ENCODE results near the gene CCL3. TPM values are rescaled to one million over a fixed set of nuclear protein-coding genes. Genes with fewer than 3 reads are reported as not detected.

CCL3 gene
- total and polyA plus RNA-seq, 2 of the 4 experiments (the other 2 are of a cell fraction), result not detected

GRCh38 chr17:36059406-36059805 is 30.5 kb downstream of the CCL3 start:
- no peak overlapping the region for H3K18ac ChIP-seq (ENCODE audit: low read depth, low read length)
- H3K4me1 ChIP-seq (ENCODE audit: control insufficient read depth, insufficient read depth, low read length), result no peaks in the 10 kb centered on the region
- in situ Hi-C loops (cut with MboI; ENCODE audit: low sequenced_read_pairs) (no loop called here), intact Hi-C loops (cut with micrococcal nuclease) (no loop called here), dilution Hi-C loops (cut with HindIII; ENCODE audit: low sequenced_read_pairs, unreplicated experiment) (no loop called here)
- no peak overlapping the region for H3K14ac ChIP-seq (replicated peaks; ENCODE audit: low read depth, low read length)
- H3K4ac ChIP-seq (ENCODE audit: low read depth, low read length), result no peak overlapping the region
- H4K8ac ChIP-seq (ENCODE audit: low read depth in 2 of 2, low read length in 2 of 2), result no peak overlapping the region
- no peak overlapping the region for H3K9ac ChIP-seq (ENCODE audit: low read depth, low read length)
- POLR2A ChIA-PET (ENCODE audit: unreplicated experiment), result no interaction called here
- H4K5ac ChIP-seq (ENCODE audit: low read depth, low read length), result no peak overlapping the region
- no peak overlapping the region for H2AK5ac ChIP-seq (ENCODE audit: low read depth, low read length)
- no peak for DNase-seq
- no peak overlapping the region for H3K4me3 ChIP-seq (ENCODE audit: insufficient read depth, low read depth, low read length)
- H3K4me2 ChIP-seq (ENCODE audit: low read depth, low read length), result no peak overlapping the region
- no peak overlapping the region for H2AFZ ChIP-seq (replicated peaks; ENCODE audit: low read length, poor library complexity)
- no peaks in the 10 kb centered on the region for H3K36me3 ChIP-seq (ENCODE audit: control insufficient read depth, insufficient read depth, low read length)
- BruUV-seq (replicated peaks), result no TSS peak
- no peak overlapping the region for H2BK20ac ChIP-seq (ENCODE audit: low read depth, low read length)
- no peaks in the 10 kb centered on the region for H4K20me1 ChIP-seq (ENCODE audit: insufficient read depth, low read length)
- ATAC-seq (ENCODE audit: low read depth), result no peak
- H2BK15ac ChIP-seq (ENCODE audit: low read depth, low read length), result no peak overlapping the region
- H4K91ac ChIP-seq (ENCODE audit: insufficient read depth, low read depth, low read length), result no peak overlapping the region
- TF ChIP-seq MXI1 (IDR thresholded peaks at IDR 0.05; ENCODE audit: borderline replicate concordance, low read depth, low read length) (no peak), CEBPB (IDR thresholded peaks at IDR 0.05; ENCODE audit: low read depth, low read length) (no peak), CHD1 (IDR thresholded peaks at IDR 0.05; ENCODE audit: low read depth, low read length) (no peak), USF2 (IDR thresholded peaks at IDR 0.05; ENCODE audit: low read depth, low read length) (no peak), RFX5 (IDR thresholded peaks at IDR 0.05; ENCODE audit: low read depth, low read length) (no peak)
- no peak overlapping the region for H3K56ac ChIP-seq (ENCODE audit: extremely low read depth, insufficient read depth, low read length)
- no peak overlapping the region for H3K27ac ChIP-seq (ENCODE audit: insufficient read depth, low read length)
- H2BK120ac ChIP-seq (ENCODE audit: low read depth, low read length), result no peak overlapping the region
- no peak overlapping the region for H2BK5ac ChIP-seq (ENCODE audit: low read depth, low read length, poor library complexity, severe bottlenecking)
- H3K9me1 ChIP-seq (ENCODE audit: insufficient read depth, low read length), result no peaks in the 10 kb centered on the region
- H2AK9ac ChIP-seq (replicated peaks; ENCODE audit: low read depth, low read length, poor library complexity), result no peak overlapping the region
- WGBS, 2 experiments (ENCODE audit: extremely low coverage in 2 of 2, insufficient read length in 1 of 2), result no CpG with 5 or more reads among the region's 7 CpGs
- H3K79me1 ChIP-seq (ENCODE audit: low read depth in 1 of 2, low read length in 2 of 2), result no peaks in the 10 kb centered on the region
- no peaks in the 10 kb centered on the region for H3K9me3 ChIP-seq (ENCODE audit: control insufficient read depth, insufficient read depth, low read length)
- no peaks in the 10 kb centered on the region for H3K27me3 ChIP-seq (ENCODE audit: control insufficient read depth, insufficient read depth, low read length)
- no peak overlapping the region for H3K23ac ChIP-seq (ENCODE audit: low read depth, low read length)
- CTCF ChIA-PET, result interaction anchor here (0.7 kb wide), 1 partner anchor 53 kb away, joined by 5 read pairs; no protein-coding TSS in a partner anchor
